ENCODE measurements around the gene CD6. TPM values are rescaled to one million over a fixed set of nuclear protein-coding genes. Genes with fewer than 3 reads are reported as not detected.

The CD6 gene
- 1 to 10 TPM in 2 of 3 donors, under 1 TPM in 1; 0.95 to 1.5 (median 1.4) TPM for polyA plus RNA-seq (ENCODE audit: insufficient read length in 3 of 3)
- long read RNA-seq, donor 1, result 0 reads
- long read RNA-seq, donor 2, result 0 reads
- long read RNA-seq, donor 3, result 0 reads
- long read RNA-seq, donor 4, result 0 reads
- long read RNA-seq, donor 5, result 0 reads
- long read RNA-seq, donor 6, result 0 reads
- long read RNA-seq, donor 7, result 0 reads
- long read RNA-seq, donor 8, result 0 reads
- long read RNA-seq, donor 9, result 0 reads
- long read RNA-seq, donor 10, result 0 reads
- long read RNA-seq, donor 11, result 0 reads
- long read RNA-seq, donor 12, result 0 reads
- long read RNA-seq, donor 13, result 0 reads
- long read RNA-seq, donor 14, result 0 reads
- long read RNA-seq, donor 15, result 0 reads
- long read RNA-seq, donor 16, result 0 reads

DNA sequence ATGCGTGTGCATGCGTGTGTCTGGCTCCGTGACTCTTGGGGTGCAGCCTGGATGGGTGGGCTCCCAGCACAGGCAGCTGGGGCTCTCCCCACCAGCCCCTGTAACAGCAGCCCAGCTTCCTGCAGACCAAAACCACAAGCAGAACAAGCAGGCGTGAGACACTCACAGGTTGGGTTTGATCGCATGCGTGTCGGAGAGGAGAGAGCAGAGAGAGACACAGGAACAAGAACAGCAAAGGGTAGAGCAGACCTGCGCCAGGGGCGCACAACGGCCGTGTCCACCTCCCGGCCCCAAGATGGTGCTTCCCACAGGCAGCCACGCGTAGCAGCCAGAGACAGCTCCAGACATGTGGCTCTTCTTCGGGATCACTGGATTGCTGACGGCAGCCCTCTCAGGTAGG is at the start of gene CD6:
Gene CD6, plus strand, starts transcription at position 161 of the 400 bp plus-strand sequence. Its CDS starts 186 bp downstream, at position 347.
- no peak for DNase-seq (ENCODE audit: extremely low read depth in 1 of 11, low read depth in 9 of 11, low spot score in 4 of 11)

GRCh38 chr11:60921777-60922335 is 49.6 kb upstream of the CD6 start:
- no peak for DNase-seq (ENCODE audit: extremely low read depth in 1 of 11, low read depth in 9 of 11, low spot score in 4 of 11)

DNA sequence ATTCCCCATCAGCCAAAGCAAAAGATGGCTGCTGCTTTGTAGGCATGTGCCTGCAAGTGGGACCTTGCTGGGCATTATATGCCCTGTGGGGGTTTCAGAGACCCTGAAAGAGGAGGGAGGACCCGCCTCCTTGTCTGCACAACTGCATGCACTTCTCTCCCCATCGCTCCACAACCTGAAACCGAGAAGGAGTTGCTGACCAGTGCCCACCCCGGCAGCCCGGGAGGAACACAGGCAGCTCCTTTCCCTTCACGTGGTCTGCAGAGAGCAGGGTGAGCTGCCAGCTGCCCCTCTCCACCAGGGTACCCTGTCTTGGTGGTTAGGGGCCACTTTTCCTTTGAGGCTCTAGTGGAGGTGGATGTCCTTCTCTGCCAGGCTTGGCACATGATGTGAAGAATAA is 48.6 kb upstream of the CD6 start:
- DNase-seq (ENCODE audit: extremely low read depth in 1 of 11, low read depth in 9 of 11, low spot score in 4 of 11), result no peak

DNA sequence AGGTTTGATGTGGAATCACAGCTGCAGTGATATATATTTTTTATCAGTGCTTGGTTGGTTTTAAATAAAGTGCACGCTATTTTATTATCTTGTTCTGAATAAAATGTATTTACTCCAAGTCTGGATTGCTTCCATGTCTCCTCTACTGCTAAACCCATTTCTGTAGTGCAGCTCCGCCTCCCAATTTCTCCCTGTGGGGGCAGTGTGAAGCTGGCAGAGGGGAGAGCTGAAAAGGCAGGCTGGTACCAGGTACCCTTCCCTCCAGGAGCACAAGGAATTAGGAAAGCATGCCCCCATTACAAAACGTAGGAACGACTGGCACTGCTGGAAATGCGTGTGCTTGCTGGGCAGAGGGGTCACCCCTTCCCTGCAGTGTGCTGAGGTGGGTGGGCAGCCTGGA is 48.2 kb upstream of the CD6 start:
- no peak for DNase-seq (ENCODE audit: extremely low read depth in 1 of 11, low read depth in 9 of 11, low spot score in 4 of 11)

DNA sequence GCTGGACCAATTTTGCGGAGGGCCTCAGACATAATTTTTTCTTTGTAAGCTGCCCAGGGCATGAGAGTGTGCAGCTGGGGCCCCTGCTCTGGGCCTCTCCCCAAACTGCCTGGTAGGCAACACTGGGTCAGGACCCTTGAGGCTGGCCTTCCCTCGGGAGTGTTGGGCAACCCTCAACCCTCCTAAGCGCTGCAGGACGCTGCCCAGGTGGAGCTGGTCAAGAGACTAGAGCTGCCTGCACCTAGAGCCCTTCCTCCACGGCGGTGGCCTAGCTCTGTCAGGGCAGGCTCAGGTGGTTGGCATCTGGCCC is 47.7 kb upstream of the CD6 start:
- no peak for DNase-seq (ENCODE audit: extremely low read depth in 1 of 11, low read depth in 9 of 11, low spot score in 4 of 11)

GRCh38 chr11:60924110-60924905 is 47.2 kb upstream of the CD6 start, which contains the start of gene TMEM132A:
TMEM132A (plus strand) TSS chr11:60924460; CDS start chr11:60924634, 174 bp downstream.
- DNase-seq (ENCODE audit: extremely low read depth in 1 of 11, low read depth in 9 of 11, low spot score in 4 of 11), result peak in 3 of 11 donors; percentile 61 to 72 (median 66)

DNA sequence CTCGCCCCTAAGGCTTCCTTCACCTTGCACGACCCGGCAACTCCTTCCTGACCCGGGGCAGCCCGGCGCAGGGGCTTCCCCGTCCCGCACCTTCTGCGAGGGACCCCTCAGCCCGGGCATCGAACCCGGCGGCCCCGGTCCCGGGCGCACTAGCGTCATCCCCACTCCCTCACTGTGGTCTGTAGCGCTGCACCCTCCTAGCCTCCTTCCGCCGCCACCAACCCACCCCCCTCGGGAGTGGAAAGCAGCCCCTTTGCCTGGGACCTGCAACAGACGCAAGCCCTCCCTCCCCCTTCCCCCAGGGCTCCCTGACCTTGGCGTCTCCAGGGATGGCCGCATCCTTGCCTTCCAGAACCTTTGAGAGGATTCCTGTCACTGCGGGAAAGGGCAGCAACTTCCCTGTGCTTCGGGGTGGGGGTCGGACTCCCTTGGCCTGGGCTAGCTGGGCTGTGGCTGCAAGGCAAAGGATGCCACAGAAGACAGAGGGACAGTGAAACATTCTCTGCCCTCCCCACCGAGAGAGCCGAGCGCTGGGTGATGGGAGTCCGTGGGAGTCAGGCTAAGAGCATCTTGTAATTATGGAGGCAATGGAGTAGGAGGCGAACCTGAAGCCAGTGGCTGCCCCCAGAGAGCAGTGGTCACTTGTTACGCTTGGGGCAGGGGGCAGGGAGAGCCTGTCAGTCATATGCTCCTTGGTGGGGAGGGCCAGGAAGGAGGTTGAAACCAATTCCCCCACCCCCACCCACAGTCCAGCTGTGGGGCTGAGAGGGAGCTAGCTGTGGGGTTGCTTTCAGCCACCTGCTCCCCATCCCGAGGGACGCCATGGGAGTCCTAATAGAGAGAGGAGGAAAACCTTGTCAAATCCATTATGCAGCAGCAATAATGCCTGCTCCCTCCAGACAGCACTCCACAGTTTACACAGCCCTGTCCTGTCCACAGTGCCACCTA is 46.3 kb upstream of the CD6 start:
- no peak for DNase-seq (ENCODE audit: extremely low read depth in 1 of 11, low read depth in 9 of 11, low spot score in 4 of 11)

- DNase-seq (ENCODE audit: extremely low read depth in 1 of 11, low read depth in 9 of 11, low spot score in 4 of 11), result no peak
These were observed 45.6 kb upstream of the CD6 start for GRCh38 chr11:60925868-60926267.

DNA sequence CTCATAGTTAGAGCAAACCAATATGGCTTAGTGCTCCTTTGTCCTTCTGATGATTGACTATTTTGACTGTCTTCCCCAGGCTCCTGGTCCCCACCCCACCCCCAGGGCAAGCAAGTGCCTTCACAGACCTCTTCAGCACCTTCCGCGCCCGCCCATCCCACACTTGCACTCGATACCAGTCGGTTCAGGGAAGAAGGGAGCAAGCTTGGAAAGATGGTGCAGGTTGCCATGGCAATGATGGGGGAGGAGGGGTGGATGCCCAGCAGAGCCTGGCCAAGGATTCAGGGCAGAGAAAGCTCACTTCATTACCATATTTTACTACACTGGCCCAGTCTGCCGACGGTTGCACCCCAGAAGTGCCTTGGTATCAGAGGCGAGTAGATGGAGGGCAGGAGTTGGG is 45.0 kb upstream of the CD6 start:
- no peak for DNase-seq (ENCODE audit: extremely low read depth in 1 of 11, low read depth in 9 of 11, low spot score in 4 of 11)

DNA sequence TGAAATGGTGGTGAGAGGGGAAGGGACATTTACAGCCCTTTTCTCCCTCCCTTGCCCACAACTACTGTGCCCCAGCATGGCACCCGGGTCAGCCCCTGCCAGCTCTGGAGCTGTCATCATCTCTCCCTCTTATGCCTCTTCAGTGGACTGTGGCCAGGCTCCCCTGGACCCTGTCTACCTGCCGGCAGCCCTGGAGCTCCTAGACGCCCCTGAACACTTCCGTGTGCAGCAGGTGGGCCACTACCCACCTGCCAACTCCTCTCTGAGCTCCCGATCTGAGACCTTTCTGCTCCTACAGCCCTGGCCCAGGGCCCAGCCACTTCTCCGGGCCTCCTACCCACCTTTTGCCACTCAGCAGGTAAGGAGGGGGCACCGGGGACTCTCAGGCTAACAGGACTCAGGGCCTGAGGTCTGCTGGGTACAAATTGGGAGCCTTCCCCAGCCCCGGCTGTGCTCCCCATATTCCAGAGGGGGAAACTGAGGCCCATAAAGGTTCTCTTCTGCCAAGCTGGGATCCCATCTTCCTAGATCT is 44.4 kb upstream of the CD6 start:
- DNase-seq (ENCODE audit: extremely low read depth in 1 of 11, low read depth in 9 of 11, low spot score in 4 of 11), result no peak

DNA sequence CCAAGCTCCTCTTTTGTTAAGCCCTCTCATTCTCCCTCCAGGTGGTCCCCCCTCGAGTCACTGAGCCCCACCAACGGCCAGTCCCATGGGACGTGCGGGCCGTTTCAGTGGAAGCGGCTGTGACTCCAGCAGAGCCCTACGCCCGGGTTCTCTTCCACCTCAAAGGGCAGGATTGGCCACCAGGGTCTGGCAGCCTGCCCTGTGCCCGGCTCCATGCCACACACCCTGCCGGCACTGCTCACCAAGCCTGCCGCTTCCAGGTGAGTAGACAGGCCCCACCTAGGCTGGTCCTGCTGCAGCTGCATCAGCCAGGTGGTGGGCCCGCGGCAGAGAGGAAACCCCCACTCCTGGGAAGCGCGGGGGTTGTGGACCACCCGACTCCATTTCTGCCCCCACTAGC is 43.9 kb upstream of the CD6 start:
- no peak for DNase-seq (ENCODE audit: extremely low read depth in 1 of 11, low read depth in 9 of 11, low spot score in 4 of 11)

GRCh38 chr11:60928563-60929001 is 42.9 kb upstream of the CD6 start:
- no peak for DNase-seq (ENCODE audit: extremely low read depth in 1 of 11, low read depth in 9 of 11, low spot score in 4 of 11)

GRCh38 chr11:60929764-60930163 is 41.7 kb upstream of the CD6 start:
- no peak for DNase-seq (ENCODE audit: extremely low read depth in 1 of 11, low read depth in 9 of 11, low spot score in 4 of 11)

- DNase-seq (ENCODE audit: extremely low read depth in 1 of 11, low read depth in 9 of 11, low spot score in 4 of 11), result no peak
These were observed 41.1 kb upstream of the CD6 start for GRCh38 chr11:60930394-60930793.

DNA sequence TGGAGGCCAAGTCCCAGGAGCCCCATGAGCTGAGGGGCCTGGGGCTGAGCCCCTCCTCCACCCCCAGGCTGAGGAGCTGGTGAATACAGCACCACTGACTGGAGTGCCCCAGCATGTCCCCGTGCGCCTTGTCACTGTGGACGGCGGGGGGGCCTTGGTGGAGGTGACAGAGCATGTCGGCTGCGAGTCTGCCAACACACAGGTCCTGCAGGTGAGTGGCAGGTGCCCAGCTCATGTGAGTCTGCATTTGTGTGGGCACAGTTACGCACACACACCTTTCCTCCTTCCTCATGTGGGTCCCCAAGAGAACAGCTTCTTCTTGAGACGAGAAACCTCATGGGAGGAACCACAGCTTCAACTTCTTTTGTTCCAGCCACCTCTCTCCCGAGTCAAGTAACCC is 39.6 kb upstream of the CD6 start:
- DNase-seq (ENCODE audit: extremely low read depth in 1 of 11, low read depth in 9 of 11, low spot score in 4 of 11), result no peak

DNA sequence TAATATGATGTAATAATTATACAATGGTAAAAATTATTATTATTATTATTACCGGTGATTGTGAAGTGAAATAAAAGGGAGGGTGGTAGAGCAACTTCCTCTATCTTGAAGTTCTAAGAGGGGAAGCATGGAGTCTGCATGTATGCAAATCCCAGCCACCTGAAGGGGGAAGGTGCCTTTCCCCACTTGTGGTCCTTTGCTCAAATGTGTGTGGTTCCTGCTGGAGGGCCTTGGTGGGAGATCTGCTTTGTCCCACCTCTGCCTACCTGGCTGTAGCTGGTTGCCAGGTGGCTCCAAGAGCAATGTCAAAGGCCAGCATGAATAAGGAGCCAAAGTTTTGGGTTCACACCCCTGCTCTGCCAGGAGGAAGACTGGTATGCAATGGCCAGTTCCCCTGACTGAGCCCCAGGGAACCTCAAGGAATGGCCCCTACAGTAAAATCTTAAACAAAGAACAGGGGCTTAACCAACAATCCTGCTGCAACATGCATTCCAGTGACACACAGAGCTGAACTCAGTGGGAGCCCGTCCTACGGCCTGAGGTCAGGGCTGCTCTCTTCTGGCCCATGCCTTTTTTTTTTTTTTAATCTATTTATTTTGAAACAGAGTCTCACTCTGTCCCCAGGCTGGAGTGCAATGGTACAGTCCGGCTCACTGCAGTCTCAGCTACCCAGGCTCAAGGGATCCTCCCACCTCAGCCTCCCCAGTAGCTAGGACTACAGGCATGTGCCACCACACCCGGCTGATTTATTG is 38.7 kb upstream of the CD6 start:
- no peak for DNase-seq (ENCODE audit: extremely low read depth in 1 of 11, low read depth in 9 of 11, low spot score in 4 of 11)

DNA sequence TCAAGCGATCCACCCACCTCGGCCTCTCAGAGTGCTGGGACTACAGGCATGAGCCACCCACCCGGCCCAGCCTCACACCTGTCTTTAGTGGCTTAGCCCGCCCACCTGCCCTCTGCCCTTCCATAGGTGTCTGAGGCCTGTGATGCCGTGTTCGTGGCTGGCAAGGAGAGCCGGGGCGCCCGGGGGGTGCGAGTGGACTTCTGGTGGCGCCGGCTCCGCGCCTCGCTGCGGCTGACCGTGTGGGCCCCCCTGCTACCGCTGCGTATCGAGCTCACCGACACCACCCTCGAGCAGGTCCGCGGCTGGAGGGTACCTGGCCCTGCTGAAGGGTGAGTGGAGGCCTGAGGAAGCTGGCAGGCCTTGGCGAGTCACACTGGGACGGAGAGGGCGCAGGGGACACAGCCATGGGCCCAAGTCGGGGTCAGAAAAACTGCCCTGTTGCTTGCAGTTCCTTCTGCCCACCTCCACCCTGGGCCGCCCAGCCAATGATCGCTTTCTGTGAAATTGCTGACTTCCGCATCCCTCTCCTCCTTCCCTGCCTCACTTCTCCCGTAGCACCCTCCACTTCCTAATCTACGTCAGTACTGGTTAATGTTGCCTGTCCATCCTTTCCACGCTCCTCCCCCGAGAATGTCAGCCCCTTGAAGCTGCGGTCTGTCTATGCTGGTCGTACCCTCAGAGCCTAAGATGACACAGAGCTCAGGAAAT is 37.9 kb upstream of the CD6 start:
- no peak for DNase-seq (ENCODE audit: extremely low read depth in 1 of 11, low read depth in 9 of 11, low spot score in 4 of 11)
